MCF 10A (cell line): Measurements from ENCODE around the gene PBRM1. TPM values are rescaled to one million over a fixed set of nuclear protein-coding genes. Genes with fewer than 3 reads are reported as not detected.

Experiments
- total RNA-seq: library from RNA; stranded (reverse); gene quantifications from 2 replicates; pipeline ENCODE4 v1.2.3, GENCODE V29; 2022

The PBRM1 gene
- total RNA-seq, 1 experiment from 2014 or later, result 56.9 TPM

Other genes with a start within 250 kb of the PBRM1 start
- 0.12 TPM in 1 of 2 replicates, not detected in the other for gene SEMA3G, start 240.8 kb downstream of the PBRM1 start, total RNA-seq
- gene TNNC1, start 231.9 kb downstream of the PBRM1 start, total RNA-seq, result 0.61 TPM in 2 replicates
- 60.5 and 69.7 TPM in 2 replicates for gene NISCH, start 230.3 kb downstream of the PBRM1 start, total RNA-seq
- gene STAB1, start 190.6 kb downstream of the PBRM1 start, total RNA-seq, result not detected in 2 replicates
- gene NT5DC2, start 152.1 kb downstream of the PBRM1 start, total RNA-seq, result 28.9 and 36.9 TPM in 2 replicates
- 22.6 and 25.9 TPM in 2 replicates for gene UQCC5, start 149.3 kb downstream of the PBRM1 start, total RNA-seq
- gene GNL3, start 119 bp upstream of the PBRM1 start, total RNA-seq, result 163 and 200 TPM in 2 replicates
- gene GLT8D1, start 19.9 kb upstream of the PBRM1 start, total RNA-seq, result 42.2 and 48.1 TPM in 2 replicates
- 135 and 172 TPM in 2 replicates for gene SPCS1, start 20.2 kb upstream of the PBRM1 start, total RNA-seq
- 24.6 and 32.1 TPM in 2 replicates for gene NEK4, start 85.0 kb upstream of the PBRM1 start, total RNA-seq
- not detected in 2 replicates for gene ITIH1, start 91.7 kb upstream of the PBRM1 start, total RNA-seq
- not detected in 2 replicates for gene ITIH3, start 108.9 kb upstream of the PBRM1 start, total RNA-seq
- gene ITIH4, start 144.8 kb upstream of the PBRM1 start, total RNA-seq, result 0.58 and 2.9 TPM in 2 replicates
- 2.3 TPM in 1 of 2 replicates, not detected in the other for gene MUSTN1, start 149.1 kb upstream of the PBRM1 start, total RNA-seq
- 12.0 and 12.9 TPM in 2 replicates for gene STIMATE, start 211.6 kb upstream of the PBRM1 start, total RNA-seq